PFSK-1 (cell line): ENCODE results near the gene GLS.

Experiments used
- POLR2AphosphoS5 ChIP-seq: IDR thresholded peaks from 2 replicates; pipeline ENCODE4 v1.6.1; 2012; ENCODE audit warnings: low read depth, mild to moderate bottlenecking, control low read depth, low read length, moderate library complexity
- SIN3A ChIP-seq: IDR thresholded peaks from 2 replicates; pipeline ENCODE4 v1.6.1; 2012; ENCODE audit warnings: mild to moderate bottlenecking, low read length, moderate library complexity, borderline replicate concordance; ENCODE audit not compliant: insufficient read depth
- TAF1 ChIP-seq: IDR thresholded peaks from 2 replicates; pipeline ENCODE4 v1.6.1; 2012; ENCODE audit warnings: low read length, control low read depth, borderline replicate concordance; ENCODE audit not compliant: insufficient read depth
- TF ChIP-seq, protein P1 (sequence below), 2 experiments: IDR thresholded peaks; 2 replicates each; pipeline versions ENCODE4 v1.6.1 to v1.8.0; 2011 to 2012; ENCODE audit warnings: low read depth in 2 of 2, low read length in 2 of 2, control low read depth in 1 of 2, inconsistent platforms in 1 of 2, mild to moderate bottlenecking in 1 of 2, moderate library complexity in 1 of 2; ENCODE audit not compliant: insufficient read depth in 1 of 2

DNA sequence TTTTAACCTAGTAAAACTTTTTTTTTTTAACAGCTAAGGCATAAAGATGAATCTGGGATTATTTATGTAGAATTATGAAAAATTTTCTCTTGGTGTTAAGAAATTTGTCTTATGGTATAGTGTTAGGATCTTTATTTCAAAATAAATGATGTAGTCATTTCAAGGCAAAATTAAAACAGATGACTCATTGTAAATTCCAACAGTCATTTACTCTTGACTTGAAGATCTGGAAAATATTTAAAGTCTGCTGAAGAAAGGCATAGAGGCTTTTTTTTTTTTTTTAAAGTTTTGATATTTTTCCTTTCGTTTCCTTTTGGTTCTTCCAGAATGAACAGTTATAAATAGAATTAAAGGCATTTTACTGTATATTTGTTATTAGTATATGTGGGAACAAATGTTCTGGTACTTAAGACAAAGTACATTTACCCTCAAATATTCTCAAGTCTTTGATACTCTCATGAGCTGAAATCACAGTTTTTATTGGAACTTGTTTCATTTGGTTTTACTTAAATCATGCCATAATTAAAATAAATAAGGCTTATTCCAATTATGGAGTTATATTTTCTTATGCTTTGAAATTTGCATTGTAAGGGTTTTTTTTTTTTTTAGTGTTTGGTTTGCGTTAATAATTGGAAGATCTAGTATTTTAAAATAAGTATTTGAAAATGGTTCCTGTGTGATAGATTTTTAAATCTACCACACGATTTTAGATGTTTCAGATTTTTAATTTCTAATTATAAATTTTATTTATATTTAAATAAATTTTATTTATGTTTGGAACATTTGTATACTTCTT, 29.9 kb downstream of the GLS start:
- TF ChIP-seq TAF1 (no peak), POLR2AphosphoS5 (no peak), SIN3A (no peak)
- TF ChIP-seq, protein P1, sequence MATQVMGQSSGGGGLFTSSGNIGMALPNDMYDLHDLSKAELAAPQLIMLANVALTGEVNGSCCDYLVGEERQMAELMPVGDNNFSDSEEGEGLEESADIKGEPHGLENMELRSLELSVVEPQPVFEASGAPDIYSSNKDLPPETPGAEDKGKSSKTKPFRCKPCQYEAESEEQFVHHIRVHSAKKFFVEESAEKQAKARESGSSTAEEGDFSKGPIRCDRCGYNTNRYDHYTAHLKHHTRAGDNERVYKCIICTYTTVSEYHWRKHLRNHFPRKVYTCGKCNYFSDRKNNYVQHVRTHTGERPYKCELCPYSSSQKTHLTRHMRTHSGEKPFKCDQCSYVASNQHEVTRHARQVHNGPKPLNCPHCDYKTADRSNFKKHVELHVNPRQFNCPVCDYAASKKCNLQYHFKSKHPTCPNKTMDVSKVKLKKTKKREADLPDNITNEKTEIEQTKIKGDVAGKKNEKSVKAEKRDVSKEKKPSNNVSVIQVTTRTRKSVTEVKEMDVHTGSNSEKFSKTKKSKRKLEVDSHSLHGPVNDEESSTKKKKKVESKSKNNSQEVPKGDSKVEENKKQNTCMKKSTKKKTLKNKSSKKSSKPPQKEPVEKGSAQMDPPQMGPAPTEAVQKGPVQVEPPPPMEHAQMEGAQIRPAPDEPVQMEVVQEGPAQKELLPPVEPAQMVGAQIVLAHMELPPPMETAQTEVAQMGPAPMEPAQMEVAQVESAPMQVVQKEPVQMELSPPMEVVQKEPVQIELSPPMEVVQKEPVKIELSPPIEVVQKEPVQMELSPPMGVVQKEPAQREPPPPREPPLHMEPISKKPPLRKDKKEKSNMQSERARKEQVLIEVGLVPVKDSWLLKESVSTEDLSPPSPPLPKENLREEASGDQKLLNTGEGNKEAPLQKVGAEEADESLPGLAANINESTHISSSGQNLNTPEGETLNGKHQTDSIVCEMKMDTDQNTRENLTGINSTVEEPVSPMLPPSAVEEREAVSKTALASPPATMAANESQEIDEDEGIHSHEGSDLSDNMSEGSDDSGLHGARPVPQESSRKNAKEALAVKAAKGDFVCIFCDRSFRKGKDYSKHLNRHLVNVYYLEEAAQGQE (IDR thresholded peaks at IDR 0.05; ENCODE audit: insufficient read depth in 1 of 2, low read depth in 2 of 2, low read length in 2 of 2) = no peak
